SIG-M5 treated with dmso at 0.1 percent for 504 hours (cell line): Measurements from ENCODE around the gene CERK.
"Not testable (repeated sequence)": the region's sequence is repeated elsewhere in the genome, so short reads cannot be mapped to it uniquely, and the experiment has no call there.

Experiments used
- DNase-seq: peaks from one replicate; lab custom pipeline; 2025; ENCODE audit not compliant: unreplicated experiment; lab: John Stamatoyannopoulos, UW

The CERK gene, protein sequence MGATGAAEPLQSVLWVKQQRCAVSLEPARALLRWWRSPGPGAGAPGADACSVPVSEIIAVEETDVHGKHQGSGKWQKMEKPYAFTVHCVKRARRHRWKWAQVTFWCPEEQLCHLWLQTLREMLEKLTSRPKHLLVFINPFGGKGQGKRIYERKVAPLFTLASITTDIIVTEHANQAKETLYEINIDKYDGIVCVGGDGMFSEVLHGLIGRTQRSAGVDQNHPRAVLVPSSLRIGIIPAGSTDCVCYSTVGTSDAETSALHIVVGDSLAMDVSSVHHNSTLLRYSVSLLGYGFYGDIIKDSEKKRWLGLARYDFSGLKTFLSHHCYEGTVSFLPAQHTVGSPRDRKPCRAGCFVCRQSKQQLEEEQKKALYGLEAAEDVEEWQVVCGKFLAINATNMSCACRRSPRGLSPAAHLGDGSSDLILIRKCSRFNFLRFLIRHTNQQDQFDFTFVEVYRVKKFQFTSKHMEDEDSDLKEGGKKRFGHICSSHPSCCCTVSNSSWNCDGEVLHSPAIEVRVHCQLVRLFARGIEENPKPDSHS

DNA sequence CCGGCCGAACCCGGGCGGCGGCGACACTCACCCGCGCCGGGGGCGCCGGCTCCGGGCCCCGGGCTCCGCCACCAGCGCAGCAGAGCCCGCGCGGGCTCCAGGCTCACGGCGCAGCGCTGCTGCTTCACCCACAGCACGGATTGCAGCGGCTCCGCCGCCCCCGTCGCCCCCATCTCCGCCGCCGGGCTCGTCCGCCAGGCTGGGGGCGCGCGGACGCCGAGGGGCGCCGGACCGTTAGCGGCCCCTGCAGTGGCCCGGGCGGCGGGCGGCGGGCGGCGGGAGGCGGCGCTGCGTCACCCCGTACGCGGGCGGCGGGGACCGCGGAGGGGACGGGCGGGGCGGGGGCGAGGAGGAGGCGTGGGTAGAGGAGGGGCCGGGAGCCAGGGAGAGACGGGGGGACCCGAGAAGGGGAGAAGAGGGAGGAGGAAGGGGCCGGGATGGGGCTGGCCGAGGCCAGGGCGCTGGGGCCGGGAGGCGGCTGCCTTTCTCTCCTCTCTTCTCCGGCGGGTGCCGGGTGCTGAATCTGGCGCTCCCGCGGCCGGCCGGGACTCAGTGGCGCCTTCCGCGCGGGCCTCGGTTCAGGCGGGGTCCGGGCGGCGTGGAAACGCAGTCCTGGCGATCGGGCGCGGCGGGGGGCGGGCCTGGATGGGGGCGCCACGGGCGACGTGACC lies at the start of gene CERK:
Gene CERK (minus strand): TSS at position 277 of the 671 bp plus-strand sequence. CDS start 104 bp downstream, at position 173.
- peak; percentile 30 for DNase-seq

DNA sequence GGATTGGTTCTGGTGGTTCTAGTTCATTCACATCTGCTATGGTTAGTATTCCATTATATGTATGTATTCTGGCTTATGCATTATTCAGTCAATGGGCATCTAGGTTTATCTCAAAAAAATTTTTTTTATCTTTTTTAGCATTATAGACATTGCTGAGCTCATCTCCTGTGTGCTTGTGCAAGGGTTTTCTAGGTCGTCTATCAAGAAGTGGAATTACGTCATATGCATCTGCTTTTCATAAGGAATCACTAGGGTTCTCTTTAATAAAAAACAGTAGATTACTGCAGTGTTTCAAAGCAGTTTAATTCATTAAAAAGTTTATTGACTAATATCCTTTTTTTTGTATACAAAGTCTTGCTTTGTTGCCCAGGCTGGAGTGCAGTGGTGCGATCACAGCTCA lies 45.7 kb upstream of the CERK start:
- peak; percentile 9 for DNase-seq

DNA sequence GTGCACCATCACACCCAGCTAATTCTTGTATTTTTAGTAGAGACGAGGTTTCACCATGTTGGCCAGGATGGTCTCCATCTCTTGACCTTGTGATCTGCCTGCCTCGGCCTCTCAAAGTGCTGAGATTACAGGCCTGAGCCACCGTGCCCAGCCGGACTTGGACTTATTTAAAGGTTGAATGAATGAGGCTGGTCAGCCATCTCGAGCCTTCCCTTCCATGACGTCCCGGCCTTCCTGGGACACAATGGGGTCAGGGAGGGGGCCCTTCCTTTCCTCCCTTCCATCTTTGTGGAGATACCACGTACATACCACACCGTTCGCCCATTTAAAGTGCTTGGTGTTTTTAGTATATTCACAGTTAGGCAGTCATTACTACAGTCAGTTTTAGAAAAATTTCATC lies 44.1 kb upstream of the CERK start:
- DNase-seq = not testable (repeated sequence)

DNA sequence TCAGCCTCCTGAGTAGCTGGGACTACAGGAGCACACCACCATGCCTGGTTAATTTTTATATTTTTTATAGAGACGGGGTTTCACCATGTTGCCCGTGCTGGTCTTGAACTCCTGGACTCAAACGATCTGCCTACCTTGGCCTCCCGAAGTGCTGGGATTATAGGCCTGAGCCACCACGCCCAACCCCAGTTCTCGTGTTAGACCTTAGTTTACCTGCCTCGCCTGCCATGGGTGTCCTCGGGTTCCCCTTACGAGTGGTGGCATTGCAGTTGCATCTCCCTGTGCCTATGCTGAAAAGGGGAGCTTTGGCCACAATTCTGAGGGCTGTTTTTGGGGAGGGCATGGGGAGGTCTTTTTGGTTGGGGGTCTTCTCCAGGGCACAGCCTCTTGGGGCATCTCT lies 43.2 kb upstream of the CERK start:
- no peak for DNase-seq

DNA sequence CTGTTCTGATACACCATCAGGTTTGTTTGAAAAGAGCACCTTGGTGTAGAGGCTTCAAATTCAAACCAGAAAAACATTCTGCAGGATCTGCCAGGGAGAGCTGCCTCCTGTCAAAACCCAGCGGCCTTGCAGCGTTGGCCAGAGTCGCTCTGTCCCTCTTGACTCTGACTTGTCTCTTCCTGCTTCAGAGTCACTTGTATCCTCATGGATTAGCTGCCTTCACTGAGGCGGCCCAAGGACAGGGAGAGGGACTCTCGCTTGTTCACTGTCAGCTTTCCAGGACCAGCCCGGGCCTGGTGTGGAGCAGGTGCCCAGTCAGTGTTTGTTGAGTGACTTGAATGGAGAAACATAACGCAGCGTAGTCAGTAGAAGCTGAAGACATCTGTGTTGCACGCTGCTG lies 42.4 kb upstream of the CERK start:
- DNase-seq = no peak

DNA sequence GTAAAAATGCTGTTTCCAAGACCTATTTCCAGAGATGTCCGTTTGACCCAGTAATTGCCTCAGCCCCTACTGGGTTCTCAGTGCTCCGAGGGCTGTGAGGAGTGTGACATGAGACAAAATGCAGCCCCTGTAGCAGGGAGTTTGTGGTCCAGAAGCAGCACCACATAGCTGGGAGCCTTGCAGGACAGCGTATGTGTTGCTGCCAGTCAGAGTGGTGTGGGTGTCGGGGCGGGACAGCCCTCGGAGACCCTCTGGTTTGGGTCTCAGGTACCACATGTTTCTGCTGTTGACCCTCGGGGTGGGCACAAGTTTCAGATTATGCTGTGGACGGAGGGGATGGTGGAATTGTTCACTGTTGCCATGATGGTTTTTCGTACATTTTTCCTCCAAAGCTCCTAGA lies 41.6 kb upstream of the CERK start:
- no peak for DNase-seq

DNA sequence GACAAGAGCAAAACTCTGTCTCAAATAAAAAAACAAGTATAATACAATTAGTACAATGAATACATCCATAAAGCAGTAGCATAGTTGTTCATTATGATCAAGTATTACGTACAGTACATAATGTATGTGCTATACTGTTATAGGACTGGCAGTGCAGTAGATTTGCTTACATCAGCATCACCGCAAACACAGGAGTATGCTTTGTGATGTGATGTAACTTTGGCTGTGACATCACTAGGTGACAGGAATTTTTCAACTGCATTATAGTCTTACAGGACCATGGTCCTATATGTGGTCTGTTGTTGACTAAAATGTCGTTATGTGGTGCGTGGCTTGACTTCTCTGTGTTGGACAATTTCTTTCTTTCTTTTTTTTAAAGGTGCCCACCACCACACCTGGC lies 41.0 kb upstream of the CERK start:
- no peak for DNase-seq

DNA sequence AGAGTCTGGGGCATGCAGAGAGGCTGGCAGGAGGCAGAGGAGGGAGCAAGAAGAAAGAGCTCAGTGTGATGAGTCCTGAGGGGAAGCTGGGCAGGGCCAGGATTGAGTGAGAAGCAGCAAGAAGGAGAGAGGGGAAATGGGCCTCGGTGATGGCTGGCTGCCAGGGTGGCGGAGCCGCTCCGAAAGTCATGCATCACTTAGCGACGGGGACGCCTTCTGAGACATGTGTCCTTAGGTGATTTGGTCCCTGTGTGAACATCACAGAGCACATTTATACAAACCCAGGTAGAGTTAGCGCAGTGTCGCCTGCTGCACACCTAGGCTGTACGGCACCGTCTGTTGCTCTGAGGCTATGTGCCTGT lies 39.5 kb upstream of the CERK start:
- DNase-seq = no peak

DNA sequence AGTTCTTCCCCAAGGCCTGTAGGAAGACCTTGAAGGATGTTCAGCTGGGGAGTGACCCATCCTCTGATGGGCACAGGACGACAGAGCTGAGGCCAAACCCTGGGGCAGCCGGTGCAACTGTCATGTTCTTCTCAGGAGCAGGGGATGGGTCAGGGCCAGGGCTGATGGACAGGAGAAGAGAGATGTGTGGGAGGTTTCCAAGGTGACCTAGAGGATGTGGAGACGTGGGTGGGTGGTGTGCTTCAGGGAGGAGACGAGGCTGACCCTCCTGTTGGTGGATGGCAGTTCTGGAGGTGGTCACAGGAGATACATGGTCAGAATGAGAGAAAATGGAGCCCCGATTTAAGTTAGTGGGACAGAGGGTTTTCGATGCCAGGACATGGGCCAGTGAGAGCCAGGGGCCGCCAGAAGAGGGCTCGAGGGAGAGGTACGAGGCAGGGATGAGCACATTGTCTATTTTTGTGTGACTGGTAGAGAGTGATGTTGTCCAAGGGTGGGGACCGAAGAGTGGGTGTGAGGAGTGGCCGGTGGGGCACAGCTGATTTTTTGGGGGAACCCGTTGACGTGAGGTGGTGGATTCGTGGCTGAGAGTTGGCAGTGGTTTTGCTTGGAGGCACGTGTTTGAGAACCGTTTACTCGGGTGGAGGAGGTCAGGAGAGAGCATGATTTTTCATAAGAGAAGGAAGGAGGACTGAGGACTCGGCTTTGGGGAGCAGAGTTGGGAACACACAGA lies 39.0 kb upstream of the CERK start:
- no peak for DNase-seq

DNA sequence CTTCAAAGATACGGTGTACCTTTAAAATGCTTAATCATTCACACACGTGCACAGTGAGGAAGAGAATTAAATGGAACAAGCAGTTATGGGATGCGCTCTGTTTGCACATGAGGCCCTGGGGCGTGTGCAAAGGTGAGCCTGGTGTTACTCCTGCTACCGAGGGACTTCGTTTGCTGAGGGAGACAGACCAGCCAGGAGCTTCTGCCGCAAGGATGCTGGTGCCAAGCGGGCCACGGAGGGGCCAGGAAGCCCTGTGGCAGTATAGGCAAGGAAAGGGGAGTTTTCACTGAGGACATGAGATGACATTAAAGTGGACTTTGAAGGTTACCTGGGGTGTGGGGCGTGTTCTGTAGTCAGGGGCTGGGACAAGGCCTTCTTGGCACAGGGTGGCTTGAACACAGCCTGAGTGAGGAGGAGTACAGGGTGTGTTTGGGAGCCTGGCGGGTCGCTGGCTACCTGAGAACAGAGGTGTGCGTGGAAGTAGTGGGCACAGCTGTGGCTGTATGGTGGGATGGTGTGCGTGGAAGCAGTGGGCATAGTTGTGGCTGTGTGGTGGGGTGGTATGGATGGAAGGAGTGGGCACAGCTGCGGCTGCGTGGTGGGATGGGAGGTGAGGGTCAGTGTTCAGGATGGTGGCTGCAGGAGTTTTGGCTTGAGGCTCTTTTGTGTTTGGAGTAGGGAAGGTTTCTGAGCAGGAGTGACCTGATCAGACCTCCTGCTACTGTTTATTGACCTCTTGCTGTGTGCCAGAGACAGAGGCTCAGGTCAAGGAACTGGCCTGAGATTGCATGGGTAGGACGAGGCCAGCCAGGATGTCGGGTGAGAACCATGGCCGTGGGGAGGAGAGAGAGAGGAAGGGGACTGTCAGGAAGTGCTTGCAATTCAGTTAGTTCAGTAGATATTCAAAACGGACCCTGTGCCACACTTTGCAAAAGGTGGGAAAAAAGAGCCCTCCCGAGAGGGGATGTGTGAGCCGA lies 38.1 kb upstream of the CERK start:
- no peak for DNase-seq

DNA sequence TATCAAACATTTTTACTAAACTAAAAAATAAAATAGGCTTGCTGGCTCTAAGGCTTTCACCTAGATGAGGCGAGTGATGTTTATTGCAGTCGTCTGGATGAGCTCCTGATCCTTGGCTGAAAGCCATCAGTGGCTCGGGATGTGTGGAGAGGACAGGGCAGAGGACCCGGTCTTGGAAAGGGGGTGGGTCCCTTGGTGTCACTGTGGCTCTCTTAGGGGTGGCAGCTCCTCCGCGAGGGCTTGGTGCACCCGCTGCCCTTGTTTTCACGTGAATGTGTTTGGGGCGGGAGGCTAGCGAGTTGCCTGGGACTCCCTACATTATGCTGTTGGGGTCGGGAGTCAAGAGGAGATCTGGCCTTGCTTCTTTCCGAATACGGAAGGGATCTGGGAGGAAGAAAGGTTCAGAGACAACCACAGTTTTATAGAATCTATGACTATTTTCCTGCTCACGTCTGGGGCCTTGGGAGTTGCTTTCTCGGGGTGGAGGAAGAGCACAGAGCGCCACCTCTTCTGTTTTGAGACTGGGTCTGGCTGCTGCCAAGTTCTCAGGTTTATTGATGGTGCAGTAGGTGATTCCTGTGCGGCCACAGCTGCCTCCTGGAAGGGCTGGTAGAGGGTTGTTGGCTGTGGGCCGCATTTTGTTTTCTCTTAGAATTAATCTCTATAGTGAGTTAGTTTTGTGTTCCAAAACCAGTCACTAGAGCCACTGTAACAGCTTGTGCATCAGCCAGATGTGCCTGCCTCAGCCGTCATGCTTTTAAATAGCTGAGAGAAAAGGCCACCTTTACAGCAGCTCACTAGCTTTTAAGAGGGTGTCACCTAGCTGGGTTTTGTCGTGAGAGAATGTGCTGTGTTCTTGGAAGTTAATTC lies 37.2 kb upstream of the CERK start:
- DNase-seq = no peak

DNA sequence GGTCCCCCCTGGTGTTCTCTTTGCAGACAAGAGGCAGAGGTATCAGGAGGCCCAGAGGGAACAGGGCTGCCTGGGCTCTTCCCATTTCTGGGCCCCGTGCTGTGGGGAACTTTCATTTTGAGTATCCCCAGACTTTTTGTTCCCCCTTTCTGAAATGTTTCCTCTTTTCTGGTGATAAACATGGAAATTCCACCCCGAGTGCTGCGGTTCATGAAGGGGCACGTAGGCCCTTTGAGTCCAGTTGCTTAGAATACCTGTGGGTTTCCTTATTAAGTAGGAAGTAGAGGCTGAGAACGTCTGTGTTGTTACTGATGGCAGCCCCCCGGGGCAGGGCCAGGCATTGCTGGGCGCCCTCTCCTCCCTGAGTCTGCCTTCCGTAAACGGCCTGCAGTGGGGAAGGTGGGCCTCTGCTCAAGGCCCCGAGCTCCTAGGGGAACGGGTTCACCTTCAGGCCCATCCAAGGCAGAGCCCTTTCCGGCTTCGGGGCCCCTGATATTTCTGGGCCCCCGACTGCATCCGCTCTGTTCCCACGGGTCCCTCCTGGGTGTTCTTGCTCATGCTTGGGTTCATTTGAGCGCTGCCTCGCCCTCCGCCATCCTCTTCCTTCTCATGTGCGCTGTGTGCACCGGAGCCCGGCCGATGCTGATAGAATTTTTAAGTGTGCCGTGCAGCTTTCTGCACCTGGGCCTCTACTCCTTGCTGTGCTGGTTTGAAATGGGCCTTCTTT lies 36.4 kb upstream of the CERK start:
- DNase-seq = peak; percentile 95

DNA sequence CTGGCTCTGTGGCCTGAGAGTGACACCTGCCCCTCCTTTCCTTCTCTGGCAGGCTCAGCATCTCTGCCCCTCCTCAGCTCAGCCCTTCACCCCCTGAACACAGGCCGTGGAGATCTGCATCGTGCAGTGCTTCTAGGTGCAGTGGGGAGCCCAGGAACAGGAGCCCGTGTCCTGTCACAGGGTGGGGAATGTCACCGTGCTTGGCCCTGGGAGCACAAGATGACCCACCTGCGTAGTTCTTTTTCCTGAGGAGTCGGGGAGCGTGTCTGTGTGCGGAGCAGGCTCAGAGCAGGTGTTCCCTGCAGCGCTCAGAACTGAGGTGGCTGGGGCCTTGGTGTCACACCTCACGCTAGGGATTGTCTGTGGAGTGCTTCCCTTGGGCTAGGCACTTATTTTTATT lies 35.0 kb upstream of the CERK start:
- no peak for DNase-seq

DNA sequence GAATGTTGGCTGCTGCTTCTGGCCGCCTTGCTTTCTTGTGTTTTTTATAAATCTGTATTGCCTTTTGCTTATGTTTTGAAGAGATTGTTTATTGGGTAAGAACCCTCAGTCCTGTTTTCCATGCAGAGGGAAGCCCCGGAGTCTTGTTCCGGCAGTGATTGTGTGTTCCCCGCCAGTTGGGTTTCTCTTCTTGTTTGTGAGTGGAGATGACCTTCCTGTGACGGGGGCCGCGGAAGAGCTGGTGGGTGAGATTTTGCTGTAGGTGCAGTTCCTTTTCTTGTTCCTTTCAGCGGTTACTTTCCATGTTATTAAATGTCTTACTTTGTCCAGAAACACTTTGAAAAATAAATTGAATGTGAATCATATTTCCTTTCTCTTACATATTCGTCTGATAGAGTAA lies 32.7 kb upstream of the CERK start:
- no peak for DNase-seq

DNA sequence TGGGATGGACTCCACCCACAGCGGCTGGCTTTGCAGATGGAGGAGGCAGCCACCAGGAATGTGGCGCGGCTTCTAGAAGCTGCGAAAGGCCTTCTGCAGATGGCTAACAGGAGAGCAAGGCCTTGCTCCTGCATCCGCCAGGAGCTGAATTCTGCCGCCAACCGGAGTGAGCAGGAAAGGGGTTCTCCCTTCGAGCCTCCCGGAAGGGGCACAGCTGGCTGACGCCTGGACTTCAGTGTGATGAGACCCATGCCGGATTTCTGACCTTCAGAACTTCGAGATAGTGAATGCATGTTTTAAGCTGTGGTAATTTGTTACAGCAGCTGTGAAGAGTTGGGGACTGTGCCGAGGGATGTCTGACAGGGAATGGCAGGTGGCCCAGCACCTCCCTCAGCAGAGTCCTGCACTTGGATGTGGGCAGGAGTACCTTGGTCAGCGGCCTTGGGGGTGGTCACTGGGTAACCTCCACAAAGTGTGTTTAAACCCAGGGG lies 32.1 kb upstream of the CERK start:
- DNase-seq = no peak

DNA sequence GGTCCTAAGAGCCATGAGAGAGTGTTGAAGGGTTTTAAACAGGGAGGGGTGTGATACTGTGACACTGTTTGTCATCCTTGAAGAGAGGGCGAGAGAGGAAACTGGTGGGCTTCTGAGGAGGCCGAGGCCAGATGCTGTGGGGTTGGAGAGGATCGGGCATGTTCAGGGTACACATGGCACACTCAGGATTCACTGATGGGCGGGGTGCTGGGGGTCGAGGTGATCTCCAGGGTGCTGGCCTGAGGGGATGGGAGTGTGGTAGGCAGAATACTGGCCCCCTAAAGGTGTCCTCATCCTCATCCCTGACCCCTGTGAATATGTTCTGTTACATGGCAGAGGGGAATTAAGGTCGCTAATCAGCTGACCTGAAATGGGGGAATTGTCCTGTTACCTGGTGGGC lies 31.7 kb upstream of the CERK start:
- DNase-seq = no peak

DNA sequence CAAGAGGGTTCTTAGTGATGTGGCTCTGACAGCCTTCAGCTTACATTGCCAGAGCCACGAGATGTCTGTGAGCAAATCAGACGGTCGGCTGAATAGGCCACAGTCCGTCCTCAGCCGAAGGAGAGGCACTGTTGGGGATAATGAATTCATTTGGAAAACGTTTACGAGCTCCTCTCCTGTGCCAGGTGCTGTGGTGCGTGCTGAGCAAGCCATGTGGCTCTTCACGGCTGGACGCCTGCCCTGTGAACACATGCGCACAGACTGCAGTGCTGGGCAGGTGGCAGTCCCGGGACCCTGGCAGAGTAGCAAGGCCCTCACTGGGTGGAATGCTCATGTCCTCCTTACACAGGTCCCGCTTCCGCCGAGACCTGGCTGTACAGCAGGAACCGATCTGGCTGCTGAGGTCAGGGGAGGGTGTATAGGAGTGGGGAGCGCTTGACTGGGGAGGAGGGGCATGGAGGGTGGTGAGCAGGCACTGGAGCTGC lies 31.2 kb upstream of the CERK start:
- no peak for DNase-seq

DNA sequence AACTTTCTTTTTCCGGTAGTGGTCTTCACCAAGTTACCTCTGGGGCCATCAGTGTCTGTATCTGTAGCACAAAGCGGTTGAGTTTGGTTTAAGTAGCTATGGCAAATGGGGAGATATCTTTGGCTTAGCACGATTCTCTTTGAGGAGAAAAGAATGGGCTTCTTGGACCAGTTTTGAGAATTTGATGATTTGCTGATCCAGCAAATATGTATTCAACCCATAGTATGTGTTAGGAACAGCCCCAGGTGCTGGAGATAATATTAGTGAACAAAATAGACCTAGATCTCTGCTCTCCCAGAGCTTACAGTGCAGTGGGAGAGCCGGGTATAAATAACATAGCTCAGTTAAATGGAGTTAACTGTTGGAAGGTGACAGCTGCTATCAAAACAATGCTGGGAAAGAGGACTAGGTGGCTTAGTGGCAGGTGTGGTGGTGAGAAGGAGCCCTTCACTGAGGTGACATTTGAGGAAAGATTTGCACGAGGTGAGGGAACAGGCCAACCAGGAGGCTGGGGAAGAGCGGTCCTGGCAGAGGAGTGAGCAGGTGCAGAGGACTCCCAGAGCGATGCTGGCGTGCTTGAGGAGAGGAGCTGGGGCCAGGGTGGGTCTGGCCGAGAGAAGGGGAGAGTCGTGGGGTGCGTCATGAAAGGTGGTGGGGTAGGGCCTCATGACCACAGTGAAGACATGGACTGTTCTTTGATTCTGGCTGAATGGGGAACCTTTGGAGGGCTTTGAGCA lies 29.4 kb upstream of the CERK start:
- DNase-seq = no peak
